ENCODE data around the gene ALDH8A1.

The ALDH8A1 gene

GRCh38 chr6:134948691-134949090 lies 1.2 kb downstream of the ALDH8A1 start:
- Histone ChIP-seq H3K9me3 (ENCODE audit: control insufficient read depth, insufficient read depth, low read length) (no peaks in the 10 kb centered on the region; the same call in 1 of the 2 replicates), H3K4me1 (ENCODE audit: control insufficient read depth, low read length) (no peaks in the 10 kb centered on the region), H3K27ac (ENCODE audit: low read depth, low read length) (no peak overlapping the region), H4K20me1 (ENCODE audit: control insufficient read depth, insufficient read depth, low read depth, low read length) (no peaks in the 10 kb centered on the region), H3K36me3 (ENCODE audit: control insufficient read depth, low read length) (no peaks in the 10 kb centered on the region), H3K4me3 (ENCODE audit: low read length) (no peak overlapping the region), H3K4me2 (ENCODE audit: low read length) (no peak overlapping the region), H3F3A (ENCODE audit: control insufficient read depth, insufficient read depth) (no peaks in the 10 kb centered on the region), H3K9me2 (replicated peaks; ENCODE audit: control insufficient read depth, low read length) (no peaks in the 10 kb centered on the region), H3K27me3 (ENCODE audit: control insufficient read depth, low read length) (peaks cover 9% of the 10 kb centered on the region; the same call in 1 of the 2 replicates), H3K79me2 (ENCODE audit: control insufficient read depth, low read length) (no peaks in the 10 kb centered on the region)
- TF ChIP-seq, protein P1, sequence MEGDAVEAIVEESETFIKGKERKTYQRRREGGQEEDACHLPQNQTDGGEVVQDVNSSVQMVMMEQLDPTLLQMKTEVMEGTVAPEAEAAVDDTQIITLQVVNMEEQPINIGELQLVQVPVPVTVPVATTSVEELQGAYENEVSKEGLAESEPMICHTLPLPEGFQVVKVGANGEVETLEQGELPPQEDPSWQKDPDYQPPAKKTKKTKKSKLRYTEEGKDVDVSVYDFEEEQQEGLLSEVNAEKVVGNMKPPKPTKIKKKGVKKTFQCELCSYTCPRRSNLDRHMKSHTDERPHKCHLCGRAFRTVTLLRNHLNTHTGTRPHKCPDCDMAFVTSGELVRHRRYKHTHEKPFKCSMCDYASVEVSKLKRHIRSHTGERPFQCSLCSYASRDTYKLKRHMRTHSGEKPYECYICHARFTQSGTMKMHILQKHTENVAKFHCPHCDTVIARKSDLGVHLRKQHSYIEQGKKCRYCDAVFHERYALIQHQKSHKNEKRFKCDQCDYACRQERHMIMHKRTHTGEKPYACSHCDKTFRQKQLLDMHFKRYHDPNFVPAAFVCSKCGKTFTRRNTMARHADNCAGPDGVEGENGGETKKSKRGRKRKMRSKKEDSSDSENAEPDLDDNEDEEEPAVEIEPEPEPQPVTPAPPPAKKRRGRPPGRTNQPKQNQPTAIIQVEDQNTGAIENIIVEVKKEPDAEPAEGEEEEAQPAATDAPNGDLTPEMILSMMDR (IDR thresholded peaks at IDR 0.05; ENCODE audit: low read depth, low read length, poor library complexity, severe bottlenecking), result no peak
- TF ChIP-seq EZH2phosphoT487 (IDR thresholded peaks at IDR 0.05; ENCODE audit: borderline replicate concordance, low read length), result no peak

DNA sequence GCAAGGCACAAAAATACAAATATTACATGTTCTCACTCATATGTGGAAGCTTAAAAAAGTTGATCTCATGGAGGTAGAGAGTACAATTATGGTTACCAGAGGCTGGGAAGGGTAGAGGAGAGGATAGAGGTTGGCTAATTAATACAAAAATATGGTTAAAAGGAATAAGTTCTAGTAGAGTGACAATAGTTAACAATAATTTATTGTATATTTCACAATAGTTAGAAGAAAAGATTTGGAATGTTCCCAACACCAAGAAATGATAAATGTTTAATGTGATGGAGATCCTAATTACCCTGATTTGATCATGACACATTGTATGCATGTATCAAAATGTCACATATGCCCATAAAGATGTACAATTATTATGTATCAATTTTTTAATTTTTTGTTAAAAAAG lies 1.8 kb downstream of the ALDH8A1 start:
- H3K4me2 ChIP-seq (ENCODE audit: low read length), result no peak overlapping the region
- no peak overlapping the region for H3K4me3 ChIP-seq (ENCODE audit: low read length)
- no peaks in the 10 kb centered on the region for H3K79me2 ChIP-seq (ENCODE audit: control insufficient read depth, low read length)
- no peaks in the 10 kb centered on the region for H4K20me1 ChIP-seq (ENCODE audit: control insufficient read depth, insufficient read depth, low read depth, low read length)
- H3K27me3 ChIP-seq (ENCODE audit: control insufficient read depth, low read length), result peaks cover 9% of the 10 kb centered on the region; the same call in 1 of the 2 replicates
- H3K4me1 ChIP-seq (ENCODE audit: control insufficient read depth, low read length), result no peaks in the 10 kb centered on the region
- no peaks in the 10 kb centered on the region; the same call in 1 of the 2 replicates for H3K9me3 ChIP-seq (ENCODE audit: control insufficient read depth, insufficient read depth, low read length)
- no peaks in the 10 kb centered on the region for H3K9me2 ChIP-seq (replicated peaks; ENCODE audit: control insufficient read depth, low read length)
- TF ChIP-seq, protein P1 (IDR thresholded peaks at IDR 0.05; ENCODE audit: low read depth, low read length, poor library complexity, severe bottlenecking), result no peak
- no peak for TF ChIP-seq EZH2phosphoT487 (IDR thresholded peaks at IDR 0.05; ENCODE audit: borderline replicate concordance, low read length)
- no peak overlapping the region for H3K27ac ChIP-seq (ENCODE audit: low read depth, low read length)
- H3K36me3 ChIP-seq (ENCODE audit: control insufficient read depth, low read length), result no peaks in the 10 kb centered on the region
- H3F3A ChIP-seq (ENCODE audit: control insufficient read depth, insufficient read depth), result no peaks in the 10 kb centered on the region

DNA sequence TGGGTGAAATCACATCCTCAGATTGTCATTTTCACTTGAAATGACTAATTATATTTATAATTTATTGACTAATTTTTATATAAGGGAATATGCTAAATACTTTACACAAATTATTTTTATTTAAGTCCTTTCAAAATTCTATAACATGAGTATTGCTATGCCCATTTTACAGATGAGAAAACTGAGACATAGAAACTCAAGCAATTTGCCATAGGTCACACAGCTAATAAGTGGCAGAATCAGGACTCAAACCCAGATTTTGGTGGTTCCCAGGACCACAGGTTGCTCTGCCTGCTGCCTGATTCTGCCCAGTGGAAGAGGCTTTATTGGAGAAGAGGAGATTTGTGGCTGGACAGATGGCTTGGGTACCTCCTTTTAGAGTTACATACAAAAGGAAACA lies 4.9 kb downstream of the ALDH8A1 start:
- H3K27ac ChIP-seq (ENCODE audit: low read depth, low read length), result no peak overlapping the region
- H3K9me2 ChIP-seq (replicated peaks; ENCODE audit: control insufficient read depth, low read length), result no peaks in the 10 kb centered on the region
- H3K36me3 ChIP-seq (ENCODE audit: control insufficient read depth, low read length), result no peaks in the 10 kb centered on the region
- H3K9me3 ChIP-seq (ENCODE audit: control insufficient read depth, insufficient read depth, low read length), result no peaks in the 10 kb centered on the region; the same call in 1 of the 2 replicates
- H3K79me2 ChIP-seq (ENCODE audit: control insufficient read depth, low read length), result no peaks in the 10 kb centered on the region
- H3F3A ChIP-seq (ENCODE audit: control insufficient read depth, insufficient read depth), result no peaks in the 10 kb centered on the region
- H3K4me1 ChIP-seq (ENCODE audit: control insufficient read depth, low read length), result no peaks in the 10 kb centered on the region
- H3K27me3 ChIP-seq (ENCODE audit: control insufficient read depth, low read length), result peaks cover 3% of the 10 kb centered on the region; the same call in 1 of the 2 replicates
- H3K4me2 ChIP-seq (ENCODE audit: low read length), result no peak overlapping the region
- H4K20me1 ChIP-seq (ENCODE audit: control insufficient read depth, insufficient read depth, low read depth, low read length), result no peaks in the 10 kb centered on the region
- no peak overlapping the region for H3K4me3 ChIP-seq (ENCODE audit: low read length)
- no peak for TF ChIP-seq EZH2phosphoT487 (IDR thresholded peaks at IDR 0.05; ENCODE audit: borderline replicate concordance, low read length)
- TF ChIP-seq, protein P1 (IDR thresholded peaks at IDR 0.05; ENCODE audit: low read depth, low read length, poor library complexity, severe bottlenecking), result no peak

All from DOHH2 (cell line).